Upper lobe of left lung (tissue), 6 donors: ENCODE results near the gene IKZF2. TPM values are rescaled to one million over a fixed set of nuclear protein-coding genes. Genes with fewer than 3 reads are reported as not detected.

Experiments used
- ATAC-seq, 2 donors: fragments of 200-7000 bp; cut with Tn5 transposase; one replicate each; pipeline ENCODE4 v1.9.1; 2022; ENCODE audit warnings: mild to moderate bottlenecking in 2 of 2, moderate library complexity in 2 of 2; ENCODE audit not compliant: low FRiP score in 2 of 2
- DNase-seq, 2 donors: peaks; one replicate each; pipeline ENCODE4 v3.0.0-alpha.2; 2019 to 2020
- H3K27ac ChIP-seq, 4 donors: fragments of 200-600 bp; sonication (generic); one replicate each; pipeline ENCODE4 v1.5.1; 2016 to 2019
- H3K27me3 ChIP-seq, 4 donors: fragments of 200-600 bp; sonication (generic); one replicate each; pipeline ENCODE4 v1.5.1; 2017 to 2019
- H3K36me3 ChIP-seq, 4 donors: fragments of 200-600 bp; sonication (generic); one replicate each; pipeline ENCODE4 v1.5.1; 2016 to 2019
- H3K4me1 ChIP-seq, 4 donors: fragments of 200-600 bp; sonication (generic); one replicate each; pipeline ENCODE4 v1.5.1; 2018 to 2019
- H3K4me3 ChIP-seq, 4 donors: fragments of 200-600 bp; sonication (generic); one replicate each; pipeline ENCODE4 v1.5.1; 2017 to 2019; ENCODE audit warnings: mild to moderate bottlenecking in 2 of 4, moderate library complexity in 1 of 4
- H3K9me3 ChIP-seq, 4 donors: fragments of 200-600 bp; sonication (generic); one replicate each; pipeline ENCODE4 v1.5.1; 2018 to 2019
- EP300 ChIP-seq, 4 donors: sonication (generic); formaldehyde crosslinking; IDR thresholded peaks; one replicate each; pipeline ENCODE4 v1.5.1; 2017; ENCODE audit warnings: antibody characterized with exemption in 4 of 4, control low read depth in 2 of 4
- POLR2A ChIP-seq, 4 donors: fragments of 450-650 bp; IDR thresholded peaks; one replicate each; pipeline ENCODE4 v1.5.1; 2016 to 2017; ENCODE audit warnings: antibody characterized with exemption in 4 of 4, mild to moderate bottlenecking in 2 of 4
- POLR2AphosphoS5 ChIP-seq, 2 donors: sonication (generic); formaldehyde crosslinking; IDR thresholded peaks; one replicate each; pipeline ENCODE4 v1.5.1; 2017; ENCODE audit warnings: antibody characterized with exemption in 2 of 2
- WGBS, 2 donors: methylation state at CpG; one replicate each; pipeline ENCODE4 v1.1.5; 2017 to 2018; 5-methylcytosine and 5-hydroxymethylcytosine counted together
- total RNA-seq, 6 donors: library from RNA; depleted of rRNA in 4 of 6; stranded (reverse); fragments of >200 nt in 4 of 6; gene quantifications; one replicate each; pipeline versions ENCODE4 v1.1.0 to v1.2.1, GENCODE V29; 2016 to 2021
- TF ChIP-seq, protein P1 (sequence below), 6 experiments: fragments of 450-650 bp in 4 of 6; fragments of 200-600 bp in 2 of 6; sonication (generic) in 2 of 6; IDR thresholded peaks; one replicate each; pipeline ENCODE4 v1.5.1; 2016 to 2019; ENCODE audit warnings: antibody characterized with exemption in 6 of 6
- donor health status: DM: no; HTN: no; CAD: no; lungs with moderate emphysema.
- donor health status: DM: no; HTN: yes; CAD: no; lungs with severe emphysema.

Gene IKZF2
- total RNA-seq, 6 donors from 2014 or later: 10.4 to 35.7 (median 13.5) TPM

DNA sequence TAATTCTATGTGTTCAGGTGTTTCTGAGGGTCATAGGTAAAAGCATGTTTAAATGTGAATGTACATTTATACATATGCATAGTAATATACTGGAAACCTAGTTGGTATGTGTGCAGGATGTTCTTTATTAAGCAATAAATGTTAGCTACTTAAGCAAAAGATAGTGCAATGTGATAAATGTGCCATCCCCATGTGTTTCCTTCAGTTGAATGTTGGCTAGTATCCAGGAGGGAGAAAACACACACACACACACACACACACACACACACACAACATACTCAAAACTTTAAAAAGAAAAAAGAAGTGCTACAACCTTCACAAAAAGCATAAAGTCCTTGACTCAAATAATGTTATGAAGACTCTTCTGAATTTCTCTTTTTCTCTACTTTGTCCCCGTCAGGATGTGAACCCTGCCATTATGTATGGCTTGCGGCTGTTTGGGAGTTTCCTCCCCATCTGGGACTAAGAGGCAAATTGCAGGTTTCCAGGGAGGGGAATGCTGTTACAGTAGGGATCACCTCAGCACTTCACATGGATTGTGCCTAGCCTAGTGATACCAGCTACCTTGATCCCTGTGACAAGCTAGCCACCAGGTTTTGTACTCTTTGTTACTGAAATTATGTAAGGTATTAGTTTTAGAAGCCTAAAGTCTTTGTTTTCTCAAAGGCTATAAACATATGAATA is 82.6 kb downstream of the IKZF2 start:
- 74 to 100% methylated on average over 2 of the region's 2 CpGs for WGBS, 2 donors
- no peaks in the 10 kb centered on the region for H3K36me3 ChIP-seq
- no peak for DNase-seq
- ATAC-seq: no peak
- no peak overlapping the region for H3K27ac ChIP-seq
- no peaks in the 10 kb centered on the region for H3K27me3 ChIP-seq
- H3K9me3 ChIP-seq: no peaks in the 10 kb centered on the region
- no peak overlapping the region for H3K4me3 ChIP-seq
- TF ChIP-seq EP300 (IDR thresholded peaks at IDR 0.05) (no peak), POLR2A (IDR thresholded peaks at IDR 0.05) (no peak), POLR2AphosphoS5 (IDR thresholded peaks at IDR 0.05) (no peak)
- TF ChIP-seq, protein P1, sequence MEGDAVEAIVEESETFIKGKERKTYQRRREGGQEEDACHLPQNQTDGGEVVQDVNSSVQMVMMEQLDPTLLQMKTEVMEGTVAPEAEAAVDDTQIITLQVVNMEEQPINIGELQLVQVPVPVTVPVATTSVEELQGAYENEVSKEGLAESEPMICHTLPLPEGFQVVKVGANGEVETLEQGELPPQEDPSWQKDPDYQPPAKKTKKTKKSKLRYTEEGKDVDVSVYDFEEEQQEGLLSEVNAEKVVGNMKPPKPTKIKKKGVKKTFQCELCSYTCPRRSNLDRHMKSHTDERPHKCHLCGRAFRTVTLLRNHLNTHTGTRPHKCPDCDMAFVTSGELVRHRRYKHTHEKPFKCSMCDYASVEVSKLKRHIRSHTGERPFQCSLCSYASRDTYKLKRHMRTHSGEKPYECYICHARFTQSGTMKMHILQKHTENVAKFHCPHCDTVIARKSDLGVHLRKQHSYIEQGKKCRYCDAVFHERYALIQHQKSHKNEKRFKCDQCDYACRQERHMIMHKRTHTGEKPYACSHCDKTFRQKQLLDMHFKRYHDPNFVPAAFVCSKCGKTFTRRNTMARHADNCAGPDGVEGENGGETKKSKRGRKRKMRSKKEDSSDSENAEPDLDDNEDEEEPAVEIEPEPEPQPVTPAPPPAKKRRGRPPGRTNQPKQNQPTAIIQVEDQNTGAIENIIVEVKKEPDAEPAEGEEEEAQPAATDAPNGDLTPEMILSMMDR (IDR thresholded peaks at IDR 0.05): no peak
- peaks cover 3 to 9% (median 6%) of the 10 kb centered on the region in 4 donors for H3K4me1 ChIP-seq

- no peaks in the 10 kb centered on the region for H3K9me3 ChIP-seq
- ATAC-seq: no peak
- DNase-seq: no peak
- no peaks in the 10 kb centered on the region for H3K36me3 ChIP-seq
- no peak overlapping the region for H3K4me3 ChIP-seq
- H3K27me3 ChIP-seq: no peaks in the 10 kb centered on the region
- peaks cover 3 to 9% (median 6%) of the 10 kb centered on the region in 4 donors for H3K4me1 ChIP-seq
- TF ChIP-seq POLR2A (IDR thresholded peaks at IDR 0.05): no peak
- TF ChIP-seq, protein P1 (IDR thresholded peaks at IDR 0.05): no peak
- TF ChIP-seq EP300 (IDR thresholded peaks at IDR 0.05): no peak
- no peak for TF ChIP-seq POLR2AphosphoS5 (IDR thresholded peaks at IDR 0.05)
- H3K27ac ChIP-seq: no peak overlapping the region
Measured at GRCh38 chr2:213067888-213068287, 83.5 kb downstream of the IKZF2 start.

DNA sequence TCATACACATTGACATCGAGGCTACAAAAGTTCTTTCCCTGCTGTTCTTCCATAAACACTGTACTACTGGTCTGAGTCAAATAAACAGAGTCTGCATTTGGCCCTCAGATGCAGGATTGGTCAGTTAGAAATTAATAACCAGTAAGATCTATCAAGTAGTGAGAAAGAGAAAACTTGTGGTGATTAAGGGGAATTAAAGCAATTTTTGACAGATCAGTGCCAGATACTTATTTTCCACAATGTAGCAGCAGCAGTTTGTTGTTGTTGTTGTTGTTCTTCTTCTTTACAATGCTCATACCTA is 85.0 kb downstream of the IKZF2 start:
- WGBS, 2 donors: 17 to 32% methylated on average over 1 of the region's 1 CpG
- Histone ChIP-seq H3K4me1 (peaks cover 3 to 9% (median 6%) of the 10 kb centered on the region in 4 donors), H3K4me3 (peak overlapping the region in 1 of 4 donors; percentile 21), H3K27me3 (no peaks in the 10 kb centered on the region), H3K36me3 (no peaks in the 10 kb centered on the region), H3K27ac (peak overlapping the region in 1 of 4 donors; percentile 45), H3K9me3 (no peaks in the 10 kb centered on the region)
- DNase-seq (no peak), ATAC-seq (no peak)
- no peak for TF ChIP-seq POLR2A (IDR thresholded peaks at IDR 0.05)
- no peak for TF ChIP-seq EP300 (IDR thresholded peaks at IDR 0.05)
- TF ChIP-seq, protein P1 (IDR thresholded peaks at IDR 0.05): no peak
- no peak for TF ChIP-seq POLR2AphosphoS5 (IDR thresholded peaks at IDR 0.05)

DNA sequence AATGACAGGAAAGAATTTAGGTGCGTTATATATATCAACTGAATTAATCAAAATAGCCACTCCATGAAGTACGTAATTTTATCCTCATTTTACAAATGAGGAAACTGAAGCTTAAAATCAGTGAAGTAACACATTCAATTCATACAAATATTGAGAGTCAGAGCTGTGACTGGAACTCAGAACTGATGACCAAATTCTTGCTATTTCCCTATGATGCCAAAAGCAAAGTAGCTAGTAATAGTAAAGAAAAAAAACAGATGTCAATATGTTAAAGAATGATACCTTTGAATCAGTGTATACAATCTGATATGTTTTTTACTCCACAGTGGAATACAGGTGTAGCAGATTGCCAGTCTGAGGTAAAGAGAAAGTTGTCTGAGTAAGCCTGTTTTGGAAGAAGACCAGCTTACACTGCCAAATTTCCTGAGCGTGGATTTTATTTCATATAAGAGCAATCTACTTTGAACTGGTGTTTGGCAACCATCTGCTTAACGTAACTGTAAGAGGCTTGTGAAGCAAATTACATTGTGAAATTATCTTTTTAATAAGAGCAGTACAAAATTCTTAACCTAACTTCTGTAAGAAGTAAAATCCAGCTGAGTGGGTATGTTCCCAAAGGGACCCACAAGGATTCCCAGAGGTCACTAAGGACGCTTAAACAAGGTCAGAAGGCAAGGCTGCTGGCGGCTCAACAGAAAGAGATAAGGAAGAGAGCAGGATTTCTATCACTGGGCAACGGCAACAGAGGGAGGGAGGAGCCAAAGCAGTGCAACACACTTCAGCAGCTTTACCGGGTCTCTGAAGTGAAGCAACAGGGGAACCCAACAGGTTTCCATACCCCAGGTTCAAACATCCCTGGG is 85.6 kb downstream of the IKZF2 start:
- TF ChIP-seq, protein P1 (IDR thresholded peaks at IDR 0.05): no peak
- TF ChIP-seq POLR2AphosphoS5 (IDR thresholded peaks at IDR 0.05) (no peak), EP300 (IDR thresholded peaks at IDR 0.05) (no peak), POLR2A (IDR thresholded peaks at IDR 0.05) (no peak)
- peak in 1 of 2 donors; percentile 41 for DNase-seq
- H3K27ac ChIP-seq: peak overlapping the region in 2 of 4 donors; percentile 45 to 51
- peak; percentile 43 to 59 for ATAC-seq
- no peaks in the 10 kb centered on the region for H3K36me3 ChIP-seq
- H3K27me3 ChIP-seq: no peaks in the 10 kb centered on the region
- peaks cover 3 to 9% (median 6%) of the 10 kb centered on the region in 4 donors for H3K4me1 ChIP-seq
- 29 to 36% methylated on average over 8 of the region's 8 CpGs for WGBS, 2 donors
- H3K4me3 ChIP-seq: peak overlapping the region in 2 of 4 donors; percentile 9 to 21
- no peaks in the 10 kb centered on the region for H3K9me3 ChIP-seq
